ENCODE measurements around the gene NOL4L.
A peak's percentile ranks its signal among the peaks of the same experiment; 100 is the strongest.

The NOL4L gene

DNA sequence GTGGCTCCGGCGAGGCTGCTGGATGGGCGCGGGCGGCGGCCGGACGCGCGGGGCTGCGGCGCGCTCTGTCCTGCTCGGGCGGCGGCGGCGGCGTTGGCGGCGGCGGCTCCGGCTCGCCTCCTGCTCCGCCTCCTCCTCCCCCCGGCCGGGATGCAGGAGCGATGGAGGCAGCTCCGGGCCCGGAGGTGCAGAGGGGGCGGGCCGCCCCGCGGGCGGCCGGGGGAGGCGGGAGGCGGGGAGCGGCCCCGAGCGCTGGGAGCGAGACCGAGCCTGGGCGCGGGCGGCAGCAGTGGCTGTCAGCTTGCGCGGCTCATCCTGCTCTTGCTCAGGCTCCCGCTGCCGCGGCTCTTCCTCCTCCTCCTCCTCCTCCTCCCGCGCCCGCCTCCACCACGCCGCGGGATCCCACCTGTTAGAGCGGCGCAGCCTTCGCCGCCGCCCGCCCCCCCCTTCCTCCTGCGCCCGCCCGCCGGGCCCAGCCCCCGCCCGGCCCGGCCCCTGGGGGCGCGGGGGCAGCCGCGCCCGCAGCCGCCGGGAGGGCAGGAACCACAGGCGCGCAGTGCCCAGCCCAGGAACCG lies at the start of gene NOL4L:
TSS of gene NOL4L (minus strand) at position 323 of the 575 bp plus-strand sequence. CDS start 443 bp downstream, outside the sequence.
- Histone ChIP-seq H3K4me2 (ENCODE audit: low read depth, low read length, poor library complexity, severe bottlenecking) (peak within 1 kb of the TSS; percentile 75), H4K20me1 (ENCODE audit: low read depth, low read length) (no peaks in the 10 kb centered on the region), H2AFZ (ENCODE audit: low read depth, low read length, severe bottlenecking) (no peak within 1 kb of the TSS), H3K9me2 (replicated peaks; ENCODE audit: insufficient read depth, low read length) (no peaks in the 10 kb centered on the region), H3K27ac (ENCODE audit: low read depth, low read length) (no peak within 1 kb of the TSS), H3K9ac (ENCODE audit: low read length) (peak within 1 kb of the TSS; percentile 38), H3K36me3 (ENCODE audit: low read length) (no peaks in the 10 kb centered on the region), H3K9me3 (ENCODE audit: insufficient read depth, low read length) (no peaks in the 10 kb centered on the region), H3K4me3 (ENCODE audit: insufficient read depth, low read length, poor library complexity, severe bottlenecking) (peak within 1 kb of the TSS; percentile 57), H3K79me2 (ENCODE audit: insufficient read depth, low read length) (no peaks in the 10 kb centered on the region), H3F3A (ENCODE audit: insufficient read depth) (no peaks in the 10 kb centered on the region), H3K27me3 (ENCODE audit: low read length) (no peaks in the 10 kb centered on the region)
- TF ChIP-seq, protein P1, sequence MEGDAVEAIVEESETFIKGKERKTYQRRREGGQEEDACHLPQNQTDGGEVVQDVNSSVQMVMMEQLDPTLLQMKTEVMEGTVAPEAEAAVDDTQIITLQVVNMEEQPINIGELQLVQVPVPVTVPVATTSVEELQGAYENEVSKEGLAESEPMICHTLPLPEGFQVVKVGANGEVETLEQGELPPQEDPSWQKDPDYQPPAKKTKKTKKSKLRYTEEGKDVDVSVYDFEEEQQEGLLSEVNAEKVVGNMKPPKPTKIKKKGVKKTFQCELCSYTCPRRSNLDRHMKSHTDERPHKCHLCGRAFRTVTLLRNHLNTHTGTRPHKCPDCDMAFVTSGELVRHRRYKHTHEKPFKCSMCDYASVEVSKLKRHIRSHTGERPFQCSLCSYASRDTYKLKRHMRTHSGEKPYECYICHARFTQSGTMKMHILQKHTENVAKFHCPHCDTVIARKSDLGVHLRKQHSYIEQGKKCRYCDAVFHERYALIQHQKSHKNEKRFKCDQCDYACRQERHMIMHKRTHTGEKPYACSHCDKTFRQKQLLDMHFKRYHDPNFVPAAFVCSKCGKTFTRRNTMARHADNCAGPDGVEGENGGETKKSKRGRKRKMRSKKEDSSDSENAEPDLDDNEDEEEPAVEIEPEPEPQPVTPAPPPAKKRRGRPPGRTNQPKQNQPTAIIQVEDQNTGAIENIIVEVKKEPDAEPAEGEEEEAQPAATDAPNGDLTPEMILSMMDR (IDR thresholded peaks at IDR 0.05; ENCODE audit: insufficient read depth, low read length, poor library complexity, severe bottlenecking) = no peak
- no peak for TF ChIP-seq EZH2phosphoT487 (conservative IDR thresholded peaks at IDR 0.05; ENCODE audit: low read length)

DNA sequence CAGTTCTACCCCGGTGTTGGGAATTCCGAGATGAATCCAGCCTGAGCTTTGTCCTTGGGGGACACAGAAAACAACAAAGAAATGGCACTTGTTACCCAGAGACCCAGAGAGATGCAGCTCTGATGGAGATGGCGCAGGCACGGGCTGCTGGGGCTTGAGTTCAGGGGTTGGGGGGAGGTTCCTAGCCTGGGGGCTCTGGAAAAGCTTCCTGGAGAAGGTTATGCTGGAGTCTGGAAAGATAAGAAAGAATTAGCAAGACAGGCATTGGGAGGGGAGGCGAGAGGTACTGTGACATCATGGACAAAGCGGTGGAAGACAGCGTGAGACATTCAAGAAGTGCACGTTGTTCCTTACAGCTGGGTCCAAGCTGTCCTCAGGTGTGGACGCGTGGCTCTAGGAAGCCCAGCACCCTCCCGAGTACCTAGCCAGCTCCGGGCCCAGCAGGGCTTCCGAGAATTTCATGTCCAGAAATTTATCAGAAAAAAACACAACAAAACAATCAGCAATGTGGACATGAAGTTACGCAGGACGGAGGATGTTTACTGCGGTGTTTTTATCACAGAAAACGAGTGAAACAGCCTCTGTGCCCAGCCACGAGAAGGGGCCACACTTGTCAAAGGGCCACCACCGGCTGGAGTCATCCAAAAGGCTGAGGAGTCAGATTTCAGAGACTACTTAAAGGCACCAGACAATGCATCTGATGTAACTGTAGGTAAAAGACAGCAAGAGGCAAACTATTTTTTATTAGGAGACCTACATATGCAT lies 49.1 kb upstream of the NOL4L start:
- no peaks in the 10 kb centered on the region for H3K36me3 ChIP-seq (ENCODE audit: low read length)
- H4K20me1 ChIP-seq (ENCODE audit: low read depth, low read length) = no peaks in the 10 kb centered on the region
- no peak overlapping the region for H3K4me3 ChIP-seq (ENCODE audit: insufficient read depth, low read length, poor library complexity, severe bottlenecking)
- no peak overlapping the region for H2AFZ ChIP-seq (ENCODE audit: low read depth, low read length, severe bottlenecking)
- H3K27ac ChIP-seq (ENCODE audit: low read depth, low read length) = no peak overlapping the region
- no peaks in the 10 kb centered on the region for H3K9me2 ChIP-seq (replicated peaks; ENCODE audit: insufficient read depth, low read length)
- no peaks in the 10 kb centered on the region for H3K9me3 ChIP-seq (ENCODE audit: insufficient read depth, low read length)
- no peaks in the 10 kb centered on the region for H3F3A ChIP-seq (ENCODE audit: insufficient read depth)
- no peak overlapping the region for H3K9ac ChIP-seq (ENCODE audit: low read length)
- no peaks in the 10 kb centered on the region for H3K79me2 ChIP-seq (ENCODE audit: insufficient read depth, low read length)
- no peak overlapping the region for H3K4me2 ChIP-seq (ENCODE audit: low read depth, low read length, poor library complexity, severe bottlenecking)
- H3K27me3 ChIP-seq (ENCODE audit: low read length) = no peaks in the 10 kb centered on the region
- TF ChIP-seq EZH2phosphoT487 (conservative IDR thresholded peaks at IDR 0.05; ENCODE audit: low read length) = no peak
- TF ChIP-seq, protein P1 (IDR thresholded peaks at IDR 0.05; ENCODE audit: insufficient read depth, low read length, poor library complexity, severe bottlenecking) = no peak

- H3K4me3 ChIP-seq (ENCODE audit: insufficient read depth, low read length, poor library complexity, severe bottlenecking) = no peak overlapping the region
- TF ChIP-seq, protein P1 (IDR thresholded peaks at IDR 0.05; ENCODE audit: insufficient read depth, low read length, poor library complexity, severe bottlenecking) = no peak
- no peak for TF ChIP-seq EZH2phosphoT487 (conservative IDR thresholded peaks at IDR 0.05; ENCODE audit: low read length)
- no peak overlapping the region for H3K4me2 ChIP-seq (ENCODE audit: low read depth, low read length, poor library complexity, severe bottlenecking)
- H2AFZ ChIP-seq (ENCODE audit: low read depth, low read length, severe bottlenecking) = no peak overlapping the region
- no peaks in the 10 kb centered on the region for H3K27me3 ChIP-seq (ENCODE audit: low read length)
- H3F3A ChIP-seq (ENCODE audit: insufficient read depth) = no peaks in the 10 kb centered on the region
- no peaks in the 10 kb centered on the region for H3K36me3 ChIP-seq (ENCODE audit: low read length)
- H4K20me1 ChIP-seq (ENCODE audit: low read depth, low read length) = no peaks in the 10 kb centered on the region
- H3K9ac ChIP-seq (ENCODE audit: low read length) = no peak overlapping the region
- no peak overlapping the region for H3K27ac ChIP-seq (ENCODE audit: low read depth, low read length)
- H3K79me2 ChIP-seq (ENCODE audit: insufficient read depth, low read length) = no peaks in the 10 kb centered on the region
- H3K9me2 ChIP-seq (replicated peaks; ENCODE audit: insufficient read depth, low read length) = no peaks in the 10 kb centered on the region
- no peaks in the 10 kb centered on the region for H3K9me3 ChIP-seq (ENCODE audit: insufficient read depth, low read length)
Measured at GRCh38 chr20:32632461-32633354, 47.6 kb upstream of the NOL4L start.
